ENCODE measurements around the gene SLC12A3.

- no peak for TF ChIP-seq CTCF (IDR thresholded peaks at IDR 0.05; ENCODE audit: poor library complexity)
- TF ChIP-seq EZH2 (IDR thresholded peaks at IDR 0.05; ENCODE audit: borderline replicate concordance): no peak
These were observed 23.3 kb upstream of the SLC12A3 start for GRCh38 chr16:56841659-56842058.

Data from hepatocyte (in vitro differentiated cells).